Measurements from ENCODE around the gene ROCK1.

Gene ROCK1

DNA sequence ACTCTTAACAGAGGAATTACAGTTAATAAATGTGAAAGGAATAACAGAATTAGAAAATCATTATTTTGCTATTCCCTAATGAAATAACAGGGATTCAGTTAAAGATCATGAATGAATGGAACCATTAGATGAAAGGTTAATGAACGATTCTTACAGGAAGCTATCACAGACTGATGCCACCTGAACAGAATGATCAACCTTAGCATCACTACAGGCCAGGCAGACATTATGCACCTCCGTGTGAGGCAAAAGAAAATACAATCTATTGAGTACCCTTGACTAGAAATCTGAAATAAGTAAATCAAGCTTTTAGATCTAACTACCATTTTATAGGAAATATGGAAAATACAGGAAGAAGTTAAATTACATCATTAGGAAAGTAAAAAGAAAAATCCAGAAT lies 10.4 kb downstream of the ROCK1 start:
- DNase-seq: no peak

DNA sequence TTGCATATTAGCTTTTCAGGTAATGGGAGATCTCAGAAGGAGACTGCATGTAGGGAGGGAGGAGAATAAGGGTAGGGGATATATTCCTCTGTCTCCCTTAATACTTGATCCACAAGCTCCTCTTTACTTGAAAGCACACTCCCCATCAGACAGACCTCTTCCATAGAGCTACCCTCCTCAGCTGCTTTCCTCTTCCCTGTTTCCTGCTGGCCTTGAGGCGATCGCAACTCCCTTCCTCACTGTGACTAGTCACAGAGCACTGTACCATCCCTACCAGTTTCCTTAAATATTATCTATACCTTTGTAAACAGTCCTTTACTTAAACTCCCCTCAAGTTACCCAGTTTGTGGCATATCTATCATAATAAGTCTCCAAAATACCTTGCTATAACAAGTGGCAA lies 10.9 kb downstream of the ROCK1 start:
- no peak for DNase-seq

DNA sequence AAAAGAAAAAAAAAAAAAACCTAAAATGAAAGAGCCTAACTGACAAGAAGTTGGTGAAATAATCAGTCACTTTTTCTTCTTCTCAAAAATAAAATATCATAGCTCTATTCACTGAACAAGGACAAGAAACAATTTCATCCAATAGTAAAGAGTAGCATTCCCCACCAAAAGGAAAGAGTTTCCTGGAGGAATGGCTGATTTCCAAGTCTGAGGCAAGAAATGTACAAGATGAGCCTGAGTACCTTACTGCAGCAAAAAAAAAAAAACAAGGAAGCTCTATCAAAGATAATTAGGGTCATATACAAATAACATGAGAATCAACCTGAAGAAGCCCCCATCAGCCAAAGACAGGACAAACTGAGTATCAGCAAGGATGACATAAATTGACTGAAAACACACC lies 11.5 kb downstream of the ROCK1 start:
- DNase-seq: no peak

DNA sequence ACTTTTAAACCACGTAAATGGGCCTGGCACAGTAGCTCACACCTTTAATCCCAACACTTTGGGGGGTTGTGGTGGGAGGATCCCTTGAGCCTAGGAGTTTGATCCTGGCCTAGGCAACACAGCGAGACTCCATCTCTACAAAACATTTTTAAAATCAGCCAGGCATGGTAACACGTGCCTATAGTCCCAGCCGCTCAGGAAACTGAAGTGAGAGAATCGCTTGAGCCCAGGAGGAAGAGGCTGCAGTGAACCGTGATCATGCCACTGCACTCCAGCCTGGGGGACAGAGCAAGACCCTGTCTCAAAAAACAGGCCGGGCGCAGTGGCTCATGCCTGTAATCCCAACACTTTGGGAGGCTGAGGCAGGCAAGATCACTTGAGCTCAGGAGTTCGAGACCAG lies 12.2 kb downstream of the ROCK1 start:
- no peak for DNase-seq

DNA sequence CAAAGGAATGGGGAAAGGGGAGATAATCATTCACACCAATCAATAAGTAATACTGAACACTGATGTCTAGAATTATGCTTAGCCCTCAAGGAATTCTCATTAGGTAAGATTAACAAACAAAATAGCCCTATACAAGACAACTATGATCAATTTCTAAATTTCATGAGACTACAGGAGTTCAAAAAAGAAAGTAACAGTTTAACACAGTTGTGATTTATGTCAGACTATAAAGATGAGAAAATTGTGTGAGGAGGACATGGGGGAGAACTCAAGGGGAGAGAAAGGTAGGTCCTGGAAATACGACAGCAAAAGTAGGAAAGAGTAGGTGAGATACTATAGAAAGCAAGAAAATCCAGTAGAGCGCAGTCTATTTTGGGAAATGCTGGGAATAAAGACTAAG lies 14.9 kb downstream of the ROCK1 start:
- no peak for DNase-seq

DNA sequence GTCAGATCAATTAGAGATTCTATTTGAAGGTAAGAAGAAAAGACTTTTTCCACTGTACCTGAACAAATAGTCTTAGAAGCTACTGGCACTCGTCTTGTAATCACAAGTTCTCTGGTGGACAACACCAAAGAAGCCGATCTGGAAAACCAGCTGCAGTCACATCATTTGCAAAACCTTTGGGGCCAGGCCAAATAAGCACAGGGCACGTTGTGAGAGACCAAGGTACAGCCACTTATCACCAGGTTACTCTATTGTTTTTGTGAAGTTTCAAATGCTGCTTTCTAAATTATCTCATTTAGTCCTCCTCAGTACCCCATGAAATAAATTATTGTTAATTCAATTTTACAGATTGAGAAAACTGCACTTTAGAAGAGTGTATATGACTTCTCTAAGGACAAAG lies 18.5 kb downstream of the ROCK1 start:
- no peak for DNase-seq

DNA sequence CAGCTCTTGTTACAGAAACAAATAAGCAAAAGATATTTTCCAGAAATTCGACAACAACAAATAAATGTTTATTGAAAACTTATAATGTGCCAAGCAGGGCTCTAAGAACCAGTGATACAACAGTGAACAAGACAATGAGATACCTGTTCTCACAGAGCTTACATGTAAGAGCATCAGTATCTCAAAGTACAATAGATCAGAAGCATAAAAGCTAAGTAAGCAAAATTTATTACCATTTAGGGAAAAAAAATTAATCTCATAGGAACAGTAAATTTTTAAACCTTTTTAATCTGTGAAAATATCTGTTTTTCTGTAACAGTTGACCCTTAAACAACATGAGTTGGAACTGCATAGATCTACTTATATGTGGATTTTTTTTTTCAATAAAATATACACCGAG lies 20.9 kb downstream of the ROCK1 start:
- DNase-seq: no peak

DNA sequence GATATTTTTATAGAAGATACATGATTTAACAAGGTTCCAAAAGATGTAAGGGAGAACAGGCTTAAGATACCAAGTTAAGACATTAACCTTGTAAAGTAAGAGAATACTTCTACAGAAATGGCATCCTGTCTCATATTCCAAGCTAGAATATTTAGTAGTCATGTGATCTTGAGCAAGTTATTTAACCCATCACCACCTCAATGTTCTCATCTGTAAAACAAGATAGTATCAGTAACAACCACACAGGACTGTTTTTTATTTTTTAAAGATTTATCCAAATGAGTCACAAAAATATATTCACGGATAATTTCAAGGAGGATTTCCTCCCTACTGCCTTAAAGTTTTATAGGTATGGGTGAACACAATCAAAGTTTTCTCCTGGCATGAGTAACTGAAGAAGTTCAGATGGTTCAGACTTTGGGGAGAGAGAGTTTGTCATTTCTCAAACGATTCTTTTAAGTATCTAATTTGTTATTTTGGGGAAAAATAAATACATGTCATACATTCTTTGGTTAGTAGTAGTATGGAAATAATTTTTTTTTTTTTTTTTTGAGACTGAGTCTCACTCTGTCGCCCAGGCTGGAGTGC lies 25.9 kb downstream of the ROCK1 start:
- no peak for DNase-seq

DNA sequence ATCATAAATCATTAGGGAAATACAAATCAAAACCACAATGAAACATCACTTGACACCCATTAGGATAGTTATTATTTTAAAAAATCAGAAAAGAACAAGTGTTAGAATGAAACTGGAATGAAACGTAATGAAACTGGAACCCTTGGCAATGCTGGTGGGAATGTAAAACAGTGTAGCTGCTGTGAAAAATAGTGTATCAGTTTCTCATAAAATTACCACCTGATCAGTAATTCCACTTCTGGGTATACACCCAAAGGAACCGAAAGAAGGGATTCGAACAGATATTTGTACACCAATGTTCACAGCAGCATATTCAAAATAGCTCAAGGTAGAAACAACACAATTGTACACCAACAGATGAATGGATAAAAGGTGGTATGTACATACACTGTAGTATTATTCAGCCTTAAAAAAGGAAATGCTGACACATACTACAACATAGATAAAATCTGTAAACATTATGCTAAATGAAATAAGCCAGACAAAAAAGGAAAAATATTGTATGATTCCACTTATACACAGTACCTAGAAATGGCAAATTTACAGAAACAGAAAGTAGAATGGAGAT lies 27.0 kb downstream of the ROCK1 start:
- no peak for DNase-seq

DNA sequence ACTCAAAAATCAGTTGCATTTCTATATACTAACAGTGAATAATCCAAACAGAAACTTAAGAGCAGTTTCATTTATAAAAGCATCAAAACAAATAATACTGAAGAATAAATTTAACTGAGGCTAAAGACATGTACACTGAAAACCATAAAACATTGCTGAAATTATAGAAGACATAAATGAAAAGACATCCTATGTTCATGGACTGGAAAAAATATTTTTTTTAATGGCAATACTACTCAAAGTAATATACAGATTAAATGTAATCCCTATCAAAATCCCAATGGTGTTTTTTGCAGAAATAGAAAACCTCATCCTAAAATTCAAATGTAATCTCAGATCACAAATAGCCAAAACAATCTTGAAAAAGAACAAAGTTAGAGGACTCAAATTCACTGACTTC lies 28.6 kb downstream of the ROCK1 start:
- no peak for DNase-seq

DNA sequence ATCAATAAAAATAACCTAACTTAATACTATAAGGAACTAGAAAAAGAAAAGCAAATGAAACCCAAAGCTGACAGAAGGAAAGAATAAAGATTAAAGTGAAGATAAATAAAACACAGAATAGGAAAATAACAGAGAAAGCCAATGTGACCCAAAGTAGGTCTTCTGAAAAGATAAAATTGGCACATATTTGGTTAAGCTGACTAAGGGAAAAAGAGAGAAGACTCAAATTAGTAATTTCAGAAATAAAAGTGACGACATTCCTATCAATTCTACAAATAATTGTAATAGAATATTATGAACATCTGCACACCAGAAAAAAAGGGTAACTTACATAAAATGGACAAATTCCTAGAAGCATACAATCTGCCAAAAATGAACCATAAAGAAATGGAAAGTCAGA lies 30.2 kb downstream of the ROCK1 start:
- DNase-seq: no peak

DNA sequence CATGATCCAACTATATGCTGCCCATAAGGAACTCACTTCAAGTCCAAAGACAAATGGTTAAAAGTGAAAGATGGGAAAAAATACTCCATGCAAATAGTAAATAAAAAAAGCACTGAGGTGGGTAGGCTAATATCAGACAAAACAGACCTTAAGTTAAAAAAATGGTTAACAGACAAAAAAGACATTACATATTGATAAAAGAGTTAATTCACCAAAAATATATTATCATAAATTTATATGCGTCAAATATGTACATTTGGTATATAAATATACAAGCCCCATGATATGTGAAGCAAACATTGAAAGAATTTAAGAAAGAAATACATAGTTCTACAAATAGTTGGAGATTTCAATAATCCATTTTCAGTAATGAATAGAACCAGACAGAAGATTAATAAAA lies 31.0 kb downstream of the ROCK1 start:
- DNase-seq: no peak

DNA sequence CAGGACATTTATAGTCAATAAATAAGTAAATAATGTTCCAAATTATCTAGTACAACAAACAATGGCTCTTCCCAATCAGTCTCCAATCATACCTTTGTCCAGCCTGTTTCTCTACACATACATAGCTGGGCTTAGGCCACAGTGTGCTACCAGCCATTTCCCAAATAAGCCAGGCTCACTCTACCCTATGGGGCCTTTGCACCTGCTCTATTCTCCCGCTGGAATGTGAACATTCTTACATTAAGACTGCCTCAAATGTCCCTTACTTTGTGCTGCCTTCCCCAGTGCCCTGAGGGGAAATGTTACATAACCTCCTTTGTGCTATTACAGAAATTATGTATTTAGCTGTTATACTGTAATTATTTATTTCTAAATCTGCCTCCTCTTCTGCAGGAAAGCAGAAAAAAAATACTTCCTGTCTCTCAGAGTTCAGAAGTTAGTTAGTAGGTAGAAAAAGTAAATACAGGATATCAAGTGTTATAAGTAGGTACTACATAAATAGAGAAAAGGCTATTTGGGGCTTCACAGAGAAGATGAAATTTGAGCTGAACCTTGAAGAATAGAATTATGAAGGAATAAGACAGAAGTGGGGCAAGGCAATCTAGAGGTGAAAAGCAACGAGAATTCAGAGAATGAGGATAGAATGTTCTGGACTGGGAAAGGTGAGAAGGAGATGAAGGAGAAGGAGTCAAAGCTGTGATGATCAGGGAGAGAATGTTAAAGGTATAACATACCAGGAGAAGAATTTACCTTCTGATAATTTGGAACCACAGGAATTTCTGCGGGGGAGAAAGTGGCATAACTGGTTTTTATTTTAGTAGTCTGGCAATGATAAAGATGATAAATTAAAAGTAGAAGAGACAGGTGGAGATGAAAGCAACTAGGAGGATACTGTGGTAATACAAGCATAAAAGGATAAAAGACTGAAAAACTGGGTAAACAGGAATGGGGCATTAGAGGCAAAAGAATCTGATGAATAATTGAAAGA lies 37.0 kb downstream of the ROCK1 start:
- no peak for DNase-seq

DNA sequence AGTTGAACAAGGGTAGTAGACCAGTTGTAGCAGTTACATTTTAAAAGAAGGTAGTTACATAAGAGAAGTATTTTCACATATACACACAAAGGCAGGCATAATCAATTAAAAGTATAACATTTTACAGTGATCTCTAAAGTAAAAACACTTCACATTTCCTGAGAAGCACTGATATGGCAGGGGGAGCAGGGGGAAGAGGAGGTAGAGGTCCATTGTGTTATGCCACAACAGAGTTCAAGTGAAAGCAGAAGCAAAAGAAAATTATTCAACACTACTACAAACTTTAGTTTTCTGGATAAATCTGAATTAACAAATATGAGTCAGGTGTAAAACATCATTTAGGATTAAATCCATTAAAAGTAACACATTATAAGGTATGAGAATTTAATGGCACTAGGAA lies 38.4 kb downstream of the ROCK1 start:
- DNase-seq: no peak

DNA sequence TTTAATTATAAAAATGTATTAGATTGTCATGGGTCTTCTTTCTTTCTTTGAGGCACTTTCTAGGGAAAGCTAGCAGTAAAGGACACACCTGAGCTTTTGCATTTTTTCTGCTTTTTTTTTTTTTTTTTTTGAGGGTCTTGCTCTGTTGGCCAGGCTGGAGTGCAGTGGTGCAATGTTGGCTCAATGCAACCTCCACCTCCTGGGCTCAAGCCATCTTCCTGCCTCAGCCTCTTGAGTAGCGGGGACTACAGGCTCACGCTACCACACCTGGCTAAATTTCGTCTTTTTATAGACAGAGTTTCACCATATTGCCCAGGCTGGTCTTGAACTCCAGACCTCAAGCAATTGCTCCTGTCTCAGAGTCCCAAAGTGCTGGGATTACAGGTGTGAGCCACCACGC lies 40.5 kb downstream of the ROCK1 start:
- no peak for DNase-seq

DNA sequence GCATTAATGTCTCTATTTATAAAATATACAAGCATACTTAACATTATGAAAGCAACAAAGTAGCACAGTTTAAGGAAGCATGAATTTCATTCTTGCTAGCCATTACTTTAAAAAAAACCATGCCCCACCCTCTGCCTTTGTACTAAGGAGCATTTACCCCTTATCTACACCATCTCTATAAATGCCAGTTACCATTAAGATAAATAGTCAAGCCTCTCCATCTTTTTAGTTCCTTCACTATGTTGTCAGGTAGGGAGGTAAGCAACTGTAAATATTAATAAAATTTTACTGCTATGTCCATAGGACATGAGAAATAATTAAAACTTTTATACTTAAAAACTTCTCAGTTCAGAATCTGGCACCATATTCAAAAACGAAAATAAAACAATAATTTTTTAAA lies 42.1 kb downstream of the ROCK1 start:
- DNase-seq: no peak

DNA sequence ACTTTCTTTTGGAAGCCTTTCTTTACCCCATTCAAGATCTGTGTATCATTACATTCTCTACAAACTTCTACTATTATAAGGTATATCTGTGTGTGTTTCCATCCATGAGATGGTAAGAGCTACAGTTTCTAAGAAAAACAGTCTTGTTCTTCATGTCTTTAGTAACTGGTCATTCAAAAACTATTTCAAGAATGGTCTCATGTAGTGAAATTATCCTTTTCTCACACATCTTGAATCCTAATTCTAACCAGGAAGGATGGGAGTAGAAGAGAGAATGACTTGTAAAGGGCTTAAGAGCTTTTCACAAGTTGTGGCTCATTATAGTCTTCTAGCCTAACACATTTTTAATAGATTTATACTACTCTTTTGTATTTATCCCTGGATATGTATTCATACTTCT lies 47.3 kb downstream of the ROCK1 start:
- DNase-seq: no peak

DNA sequence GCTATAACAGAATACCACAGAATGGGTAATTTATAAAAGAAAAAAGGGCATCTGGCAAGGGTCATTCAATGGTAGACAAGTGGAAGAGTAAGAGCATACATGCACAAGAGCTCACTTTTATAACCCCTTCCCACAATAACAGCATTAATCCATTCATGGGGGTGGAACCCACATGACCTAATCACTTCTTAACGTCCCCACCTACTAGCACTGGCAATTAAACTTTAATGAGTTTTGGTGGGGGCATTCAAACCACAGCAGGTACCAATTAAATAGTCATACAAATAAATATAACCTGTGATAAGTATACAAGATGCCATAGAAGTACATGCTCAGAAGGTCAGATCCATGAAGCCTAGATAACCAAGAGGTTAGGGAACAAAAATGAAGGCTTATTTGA lies 48.6 kb downstream of the ROCK1 start:
- DNase-seq: peak; percentile 2

DNA sequence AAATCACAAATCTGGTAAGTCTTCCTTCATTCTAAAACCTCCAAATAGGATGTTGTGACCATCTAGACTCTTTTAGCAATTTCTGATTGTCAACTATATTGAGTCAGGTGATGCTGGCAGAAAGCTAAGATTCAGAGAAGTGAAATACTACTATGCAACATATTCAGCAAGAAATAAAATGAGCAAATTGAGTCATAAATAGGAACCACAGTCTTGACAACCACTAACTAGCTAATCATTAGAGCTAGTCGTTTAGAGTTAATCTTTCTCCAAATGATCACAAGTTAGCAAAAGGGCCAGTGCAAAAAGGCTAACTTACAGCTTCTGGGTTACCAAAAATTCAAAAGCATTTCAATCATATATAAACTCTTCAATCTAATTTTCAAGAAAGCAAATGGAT lies 54.5 kb downstream of the ROCK1 start:
- no peak for DNase-seq

DNA sequence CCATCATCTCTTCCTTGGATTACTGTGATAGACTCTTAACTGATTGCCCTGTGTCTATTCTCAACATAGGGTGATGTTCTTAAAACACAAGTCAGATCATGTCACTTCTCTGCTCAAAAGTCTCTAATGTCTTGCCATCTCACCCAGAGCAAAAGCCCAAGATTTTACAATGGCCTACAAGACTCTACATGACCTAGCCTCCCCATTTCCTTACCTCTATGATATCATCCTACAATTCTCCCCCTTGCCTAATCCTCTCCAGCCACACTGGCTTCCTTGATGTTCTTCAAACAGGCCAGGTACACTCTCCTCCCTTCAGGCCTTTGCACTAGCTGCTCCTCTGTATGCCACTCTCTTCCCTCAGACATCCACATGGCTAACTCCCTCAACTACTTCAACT lies 55.1 kb downstream of the ROCK1 start:
- DNase-seq: no peak

DNA sequence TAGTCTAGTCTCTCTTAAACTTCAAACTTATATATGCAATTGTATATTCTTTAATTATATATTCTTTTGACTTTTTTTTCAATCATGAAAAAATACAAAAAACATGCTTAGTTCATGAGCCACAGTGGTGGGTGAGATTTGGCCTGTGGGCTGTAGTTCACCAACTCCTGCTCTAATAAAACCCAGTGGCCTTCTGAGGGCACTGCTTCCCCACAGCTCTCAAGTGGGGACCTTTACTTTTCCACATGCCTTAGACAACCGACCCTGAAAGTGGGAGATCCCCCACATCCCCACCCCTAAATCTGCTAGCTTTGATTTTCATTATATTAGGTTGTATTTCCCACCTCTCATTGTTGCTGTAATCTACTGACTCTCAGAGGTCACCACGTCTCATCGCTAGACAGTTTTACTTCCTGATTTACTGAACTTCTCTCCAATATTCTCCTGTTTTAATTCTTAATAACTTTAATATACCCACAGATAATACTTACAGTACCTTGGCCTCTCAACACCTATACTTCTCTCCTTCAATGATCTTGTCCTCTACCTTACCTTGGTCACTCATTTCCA lies 57.3 kb downstream of the ROCK1 start:
- DNase-seq: no peak

DNA sequence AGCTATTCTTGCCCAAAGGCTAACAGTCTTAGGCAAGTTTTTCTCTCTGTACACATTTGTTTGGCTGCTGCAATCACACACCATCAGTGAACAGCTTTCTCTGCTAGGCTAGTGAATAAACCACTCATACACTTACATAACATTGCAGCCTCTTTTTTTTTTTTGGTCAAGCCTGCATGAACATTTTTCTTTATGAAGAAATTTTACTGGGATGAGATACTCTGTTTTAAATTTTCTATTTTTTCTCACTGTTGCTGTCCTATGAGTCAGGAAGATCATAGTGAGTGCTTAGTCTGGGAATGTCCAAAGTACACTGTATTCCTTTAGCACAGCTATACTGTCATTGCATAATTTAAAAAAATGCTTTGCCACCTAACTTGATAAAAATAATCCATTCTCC lies 58.5 kb downstream of the ROCK1 start:
- no peak for DNase-seq

DNA sequence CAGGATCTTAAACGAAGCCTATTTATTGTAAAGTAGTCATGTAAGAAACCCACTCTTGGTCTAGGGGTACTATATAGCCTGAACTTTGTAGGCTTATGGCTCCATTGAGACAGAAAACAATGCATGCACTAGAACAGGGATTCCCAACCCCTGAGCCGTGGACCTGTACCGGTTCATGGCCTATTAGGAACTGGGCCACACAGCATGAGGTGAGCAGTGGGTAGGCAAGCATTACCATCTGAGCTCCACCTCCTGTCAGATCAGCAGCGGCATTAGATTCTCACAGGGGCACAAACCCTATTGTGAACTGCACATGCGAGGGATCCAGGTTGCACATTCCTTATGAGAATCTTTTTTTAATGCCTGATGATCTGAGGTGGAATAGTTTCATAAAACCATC lies 59.2 kb downstream of the ROCK1 start:
- no peak for DNase-seq

DNA sequence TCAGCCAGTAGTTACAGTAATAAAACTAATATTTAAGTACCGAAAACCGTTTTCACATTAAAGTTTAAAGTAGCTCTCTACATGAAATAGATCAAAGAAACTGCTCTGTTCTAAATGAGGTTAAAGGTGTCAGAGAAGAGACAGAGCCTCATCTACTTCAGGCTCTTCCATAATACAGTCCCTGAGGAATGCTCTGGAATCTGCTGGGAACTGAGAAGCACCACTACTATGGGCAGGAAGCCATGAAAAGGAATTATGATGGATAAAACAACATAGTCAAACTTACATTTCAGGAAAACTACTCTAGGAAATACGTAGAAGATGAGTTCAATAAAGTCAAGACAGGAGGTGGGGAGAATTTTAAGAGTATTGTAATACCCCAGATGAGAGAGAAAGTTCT lies 60.0 kb downstream of the ROCK1 start:
- DNase-seq: no peak
